HCT116 (cell line): ENCODE results near the gene SIK3.

Experiments used
- EZH2 ChIP-seq: fragments of 200-600 bp; sonication (generic); IDR thresholded peaks from 2 replicates; pipeline ENCODE4 v1.6.1; 2017; ENCODE audit warnings: antibody characterized with exemption, mixed run types
- EZH2phosphoT487 ChIP-seq: fragments of 200-600 bp; IDR thresholded peaks from 2 replicates; pipeline ENCODE4 v1.6.1; 2018; ENCODE audit warnings: antibody characterized with exemption, borderline replicate concordance
- SIN3A ChIP-seq: IDR thresholded peaks from 2 replicates; pipeline ENCODE4 v1.6.1; 2012; ENCODE audit warnings: low read depth
- TF ChIP-seq, protein P1 (sequence below): IDR thresholded peaks from 2 replicates; pipeline ENCODE4 v1.6.1; 2012
- TF ChIP-seq, protein P2 (sequence below), 3 experiments: fragments of 200-600 bp in 1 of 3; sonication (generic) in 1 of 3; IDR thresholded peaks in 2 of 3; conservative IDR thresholded peaks in 1 of 3; 2 replicates each; pipeline ENCODE4 v1.5.1; 2012 to 2017; ENCODE audit warnings: low read depth in 2 of 3, low read length in 2 of 3, antibody characterized with exemption in 1 of 3, borderline replicate concordance in 1 of 3, control low read depth in 1 of 3, mild to moderate bottlenecking in 1 of 3, mixed read lengths in 1 of 3, mixed run types in 1 of 3, moderate library complexity in 1 of 3; ENCODE audit not compliant: insufficient read depth in 1 of 3
- TF ChIP-seq, protein P3 (sequence below): IDR thresholded peaks from 2 replicates; pipeline ENCODE4 v1.6.1; 2012; ENCODE audit warnings: low read depth

DNA sequence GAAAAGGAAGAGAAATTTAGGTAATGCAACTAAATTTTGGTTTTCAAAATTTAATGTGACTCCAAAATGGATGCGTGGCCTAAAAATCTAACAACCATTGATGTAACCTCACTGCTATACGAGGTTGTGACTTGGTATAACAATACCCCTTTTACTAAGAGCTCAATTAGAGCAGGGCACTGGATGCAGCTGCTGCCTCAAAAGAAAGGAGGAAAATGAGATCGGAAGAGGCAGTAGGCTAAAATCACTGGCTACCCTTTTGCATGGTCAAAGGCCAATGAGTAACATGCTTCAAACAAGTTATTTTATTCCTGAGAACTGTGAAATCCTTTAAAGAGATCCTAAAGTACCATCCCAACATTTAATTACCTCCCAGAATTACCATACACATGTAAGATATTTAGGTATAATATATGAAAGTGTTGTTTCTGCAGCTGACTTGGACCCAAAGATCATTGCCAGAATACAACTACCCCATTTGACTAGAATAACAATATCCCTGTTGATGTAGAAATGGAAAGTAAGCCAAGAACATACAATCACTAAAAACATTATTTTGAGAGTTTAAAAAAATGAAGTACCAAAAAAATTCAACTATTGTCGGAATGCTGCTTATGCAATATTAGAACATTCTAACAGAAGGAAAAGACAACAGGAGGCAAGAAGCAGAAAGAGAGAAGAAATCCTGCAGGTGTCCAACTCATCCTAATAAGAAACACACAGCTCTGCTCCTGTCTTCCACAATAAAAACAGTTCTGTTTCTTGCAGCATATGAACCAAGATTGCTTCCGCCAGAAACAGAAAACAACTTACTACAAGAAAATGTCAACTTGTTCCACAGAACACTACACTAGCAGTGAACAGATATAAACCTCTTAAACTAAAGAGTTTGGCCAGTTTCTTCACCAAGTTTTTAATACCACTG, 15.0 kb downstream of the SIK3 start:
- no peak for TF ChIP-seq EZH2
- TF ChIP-seq, protein P1, sequence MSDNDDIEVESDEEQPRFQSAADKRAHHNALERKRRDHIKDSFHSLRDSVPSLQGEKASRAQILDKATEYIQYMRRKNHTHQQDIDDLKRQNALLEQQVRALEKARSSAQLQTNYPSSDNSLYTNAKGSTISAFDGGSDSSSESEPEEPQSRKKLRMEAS: no peak
- TF ChIP-seq, protein P2, sequence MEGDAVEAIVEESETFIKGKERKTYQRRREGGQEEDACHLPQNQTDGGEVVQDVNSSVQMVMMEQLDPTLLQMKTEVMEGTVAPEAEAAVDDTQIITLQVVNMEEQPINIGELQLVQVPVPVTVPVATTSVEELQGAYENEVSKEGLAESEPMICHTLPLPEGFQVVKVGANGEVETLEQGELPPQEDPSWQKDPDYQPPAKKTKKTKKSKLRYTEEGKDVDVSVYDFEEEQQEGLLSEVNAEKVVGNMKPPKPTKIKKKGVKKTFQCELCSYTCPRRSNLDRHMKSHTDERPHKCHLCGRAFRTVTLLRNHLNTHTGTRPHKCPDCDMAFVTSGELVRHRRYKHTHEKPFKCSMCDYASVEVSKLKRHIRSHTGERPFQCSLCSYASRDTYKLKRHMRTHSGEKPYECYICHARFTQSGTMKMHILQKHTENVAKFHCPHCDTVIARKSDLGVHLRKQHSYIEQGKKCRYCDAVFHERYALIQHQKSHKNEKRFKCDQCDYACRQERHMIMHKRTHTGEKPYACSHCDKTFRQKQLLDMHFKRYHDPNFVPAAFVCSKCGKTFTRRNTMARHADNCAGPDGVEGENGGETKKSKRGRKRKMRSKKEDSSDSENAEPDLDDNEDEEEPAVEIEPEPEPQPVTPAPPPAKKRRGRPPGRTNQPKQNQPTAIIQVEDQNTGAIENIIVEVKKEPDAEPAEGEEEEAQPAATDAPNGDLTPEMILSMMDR (IDR thresholded peaks at IDR 0.05 in 2 of 3, conservative IDR thresholded peaks at IDR 0.05 in 1 of 3; ENCODE audit: borderline replicate concordance in 1 of 3, insufficient read depth in 1 of 3, low read depth in 2 of 3, low read length in 2 of 3): no peak
- TF ChIP-seq EZH2phosphoT487: no peak
- TF ChIP-seq SIN3A: no peak
- TF ChIP-seq, protein P3, sequence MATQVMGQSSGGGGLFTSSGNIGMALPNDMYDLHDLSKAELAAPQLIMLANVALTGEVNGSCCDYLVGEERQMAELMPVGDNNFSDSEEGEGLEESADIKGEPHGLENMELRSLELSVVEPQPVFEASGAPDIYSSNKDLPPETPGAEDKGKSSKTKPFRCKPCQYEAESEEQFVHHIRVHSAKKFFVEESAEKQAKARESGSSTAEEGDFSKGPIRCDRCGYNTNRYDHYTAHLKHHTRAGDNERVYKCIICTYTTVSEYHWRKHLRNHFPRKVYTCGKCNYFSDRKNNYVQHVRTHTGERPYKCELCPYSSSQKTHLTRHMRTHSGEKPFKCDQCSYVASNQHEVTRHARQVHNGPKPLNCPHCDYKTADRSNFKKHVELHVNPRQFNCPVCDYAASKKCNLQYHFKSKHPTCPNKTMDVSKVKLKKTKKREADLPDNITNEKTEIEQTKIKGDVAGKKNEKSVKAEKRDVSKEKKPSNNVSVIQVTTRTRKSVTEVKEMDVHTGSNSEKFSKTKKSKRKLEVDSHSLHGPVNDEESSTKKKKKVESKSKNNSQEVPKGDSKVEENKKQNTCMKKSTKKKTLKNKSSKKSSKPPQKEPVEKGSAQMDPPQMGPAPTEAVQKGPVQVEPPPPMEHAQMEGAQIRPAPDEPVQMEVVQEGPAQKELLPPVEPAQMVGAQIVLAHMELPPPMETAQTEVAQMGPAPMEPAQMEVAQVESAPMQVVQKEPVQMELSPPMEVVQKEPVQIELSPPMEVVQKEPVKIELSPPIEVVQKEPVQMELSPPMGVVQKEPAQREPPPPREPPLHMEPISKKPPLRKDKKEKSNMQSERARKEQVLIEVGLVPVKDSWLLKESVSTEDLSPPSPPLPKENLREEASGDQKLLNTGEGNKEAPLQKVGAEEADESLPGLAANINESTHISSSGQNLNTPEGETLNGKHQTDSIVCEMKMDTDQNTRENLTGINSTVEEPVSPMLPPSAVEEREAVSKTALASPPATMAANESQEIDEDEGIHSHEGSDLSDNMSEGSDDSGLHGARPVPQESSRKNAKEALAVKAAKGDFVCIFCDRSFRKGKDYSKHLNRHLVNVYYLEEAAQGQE: no peak
